GM18951 (cell line): Measurements from ENCODE around the gene DRG2.

Experiments used
- POLR2A ChIP-seq: IDR thresholded peaks from 4 replicates; pipeline ENCODE4 v1.6.1; 2011; ENCODE audit warnings: mild to moderate bottlenecking; ENCODE audit not compliant: insufficient read length, insufficient read depth; ENCODE audit errors: extremely low read depth
- in situ Hi-C: fragments of 300-500 bp; cut with MboI; formaldehyde crosslinking; loops from one replicate; pipeline ENCODE4 v1.12.0; 2022; ENCODE audit warnings: low sequenced_read_pairs, mixed read lengths, inconsistent platforms; ENCODE audit not compliant: unreplicated experiment

Gene DRG2

DNA sequence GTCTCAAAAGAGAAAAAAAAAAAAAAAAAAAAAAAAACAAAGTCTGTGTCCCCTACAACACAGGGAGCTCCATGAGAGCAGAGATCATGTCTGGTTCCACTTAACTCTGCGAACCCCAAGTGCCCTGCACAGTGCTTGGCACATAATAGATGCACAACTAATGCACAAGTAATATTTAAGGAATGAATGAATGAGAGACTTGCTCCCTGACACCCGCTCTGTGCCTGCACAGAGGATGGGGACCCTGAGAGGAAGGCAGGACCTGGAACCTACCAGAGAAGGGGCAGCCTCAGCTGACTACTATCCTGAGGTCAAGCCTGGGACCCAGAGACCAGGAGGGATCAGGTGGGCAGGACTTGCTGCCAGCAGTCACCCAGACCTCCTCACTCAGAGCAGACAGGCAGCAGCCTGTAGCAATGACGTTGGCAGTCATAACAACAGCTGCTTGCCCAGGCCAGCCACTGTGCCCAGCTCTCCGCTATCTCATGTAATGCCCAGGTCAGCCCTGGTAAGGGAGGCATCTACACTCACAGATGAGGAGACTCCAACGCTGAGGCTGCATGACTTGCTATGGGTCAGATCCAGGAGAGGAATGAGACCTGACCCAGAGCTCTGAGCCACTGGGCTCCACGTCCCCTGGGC is 23.7 kb downstream of the DRG2 start:
- TF ChIP-seq POLR2A: no peak
- in situ Hi-C loops: no loop called here

DNA sequence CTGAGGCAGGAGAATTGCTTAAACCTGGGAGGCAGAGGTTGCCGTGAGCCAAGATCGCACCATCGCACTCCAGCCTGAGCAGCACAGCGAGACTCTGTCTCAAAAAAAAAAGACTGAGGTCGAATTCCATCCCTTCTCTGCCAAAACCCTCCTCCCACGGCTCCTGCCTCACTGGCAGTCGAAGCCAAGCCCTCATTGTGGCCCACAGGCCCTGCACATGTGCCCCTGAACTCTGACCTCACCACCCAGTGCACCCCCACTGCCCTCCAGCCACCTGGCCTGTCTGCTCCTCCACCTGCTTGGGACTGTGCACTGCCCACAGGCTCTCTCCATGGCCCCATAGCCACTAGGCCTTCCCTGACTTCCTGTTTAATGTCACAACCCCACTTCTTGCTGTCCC is 27.8 kb downstream of the DRG2 start:
- TF ChIP-seq POLR2A: no peak
- in situ Hi-C loops: no loop called here

DNA sequence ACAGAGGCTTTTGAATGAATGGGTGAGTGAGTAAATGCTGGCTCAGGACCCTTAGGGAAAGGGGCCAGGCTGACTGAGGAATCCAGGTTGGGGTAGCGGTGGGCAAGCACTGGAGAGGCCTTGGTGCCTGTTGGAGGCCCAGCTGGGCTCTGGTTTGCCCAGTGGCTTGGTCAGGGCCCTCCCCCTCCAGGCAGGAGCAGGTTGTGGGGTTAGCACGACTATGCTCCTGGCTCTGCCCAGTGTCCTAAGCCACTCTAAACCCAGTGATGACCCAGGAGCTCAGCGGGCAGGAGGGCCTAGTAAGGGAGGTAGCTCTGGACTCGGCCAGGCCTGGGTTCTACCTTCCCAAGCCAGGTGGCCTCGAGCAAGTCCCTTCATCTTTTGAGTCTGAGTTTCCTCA is 28.3 kb downstream of the DRG2 start:
- in situ Hi-C loops: no loop called here
- TF ChIP-seq POLR2A: no peak

- no peak for TF ChIP-seq POLR2A
- in situ Hi-C loops: no loop called here
Observed at GRCh38 chr17:18117533-18117932, 29.8 kb downstream of the DRG2 start.

DNA sequence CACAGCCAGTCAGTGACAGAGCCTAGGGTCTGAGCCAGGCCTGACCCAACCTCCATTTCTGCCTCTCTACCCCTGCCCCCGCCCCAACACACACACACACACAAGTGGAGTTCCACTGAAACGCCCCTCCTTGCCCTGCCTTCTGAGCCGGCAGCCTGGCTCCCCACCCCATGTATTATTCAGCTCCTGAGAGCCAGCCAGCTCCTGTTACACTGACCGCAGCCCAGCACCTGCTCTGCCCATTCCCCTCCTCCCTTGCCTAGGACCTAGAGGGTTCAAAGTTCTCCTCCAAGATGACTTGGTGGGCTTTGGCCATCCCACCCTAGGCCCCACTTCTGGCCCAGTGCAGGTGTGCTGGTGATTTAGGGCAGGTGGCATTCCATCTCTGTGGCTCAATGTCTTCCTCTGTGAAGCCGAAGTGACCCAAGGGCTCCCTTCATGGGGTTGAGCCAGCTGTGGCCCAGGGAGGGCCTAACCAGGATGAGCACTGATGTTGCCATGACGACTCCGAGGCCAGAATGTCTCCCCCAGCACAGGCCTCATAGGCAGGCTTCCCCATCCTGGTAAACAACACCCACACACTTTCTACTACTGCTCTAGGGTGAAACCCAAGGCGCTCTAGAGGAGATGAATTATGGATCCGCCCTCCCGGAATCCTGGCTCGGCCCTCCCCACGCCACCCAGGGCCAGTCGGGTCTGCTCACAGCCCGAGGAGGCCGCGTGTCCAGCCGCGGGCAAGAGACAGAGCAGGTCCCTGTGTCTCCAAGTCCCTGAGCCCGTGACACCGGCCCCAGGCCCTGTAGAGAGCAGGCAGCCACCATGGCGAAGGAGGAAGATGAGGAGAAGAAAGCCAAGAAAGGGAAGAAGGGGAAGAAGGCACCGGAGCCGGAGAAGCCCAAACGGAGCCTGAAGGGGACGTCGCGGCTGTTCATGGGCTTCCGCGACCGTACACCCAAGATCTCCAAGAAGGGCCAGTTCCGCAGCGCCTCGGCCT is 30.5 kb downstream of the DRG2 start:
- in situ Hi-C loops: no loop called here
- no peak for TF ChIP-seq POLR2A

GRCh38 chr17:18119166-18119745 is 31.5 kb downstream of the DRG2 start:
- no peak for TF ChIP-seq POLR2A
- in situ Hi-C loops: no loop called here

GRCh38 chr17:18119938-18120337 is 32.2 kb downstream of the DRG2 start:
- in situ Hi-C loops: no loop called here
- no peak for TF ChIP-seq POLR2A

DNA sequence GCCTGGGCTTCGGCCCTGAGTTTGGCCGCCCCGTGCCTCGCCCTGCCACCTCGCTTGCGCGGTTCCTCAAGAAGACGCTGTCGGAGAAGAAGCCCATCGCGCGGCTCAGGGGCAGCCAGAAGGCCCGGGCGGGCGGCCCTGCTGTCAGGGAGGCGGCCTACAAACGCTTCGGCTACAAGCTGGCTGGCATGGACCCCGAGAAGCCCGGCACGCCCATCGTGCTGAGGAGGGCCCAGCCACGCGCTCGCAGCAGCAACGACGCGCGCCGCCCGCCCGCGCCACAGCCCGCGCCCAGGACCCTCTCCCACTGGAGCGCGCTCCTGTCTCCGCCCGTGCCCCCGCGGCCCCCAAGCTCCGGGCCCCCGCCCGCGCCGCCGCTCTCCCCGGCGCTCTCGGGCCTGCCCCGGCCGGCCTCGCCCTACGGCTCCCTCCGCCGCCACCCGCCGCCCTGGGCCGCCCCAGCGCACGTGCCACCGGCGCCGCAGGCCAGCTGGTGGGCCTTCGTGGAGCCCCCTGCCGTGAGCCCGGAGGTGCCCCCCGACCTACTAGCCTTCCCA is 32.8 kb downstream of the DRG2 start:
- in situ Hi-C loops: no loop called here
- no peak for TF ChIP-seq POLR2A

DNA sequence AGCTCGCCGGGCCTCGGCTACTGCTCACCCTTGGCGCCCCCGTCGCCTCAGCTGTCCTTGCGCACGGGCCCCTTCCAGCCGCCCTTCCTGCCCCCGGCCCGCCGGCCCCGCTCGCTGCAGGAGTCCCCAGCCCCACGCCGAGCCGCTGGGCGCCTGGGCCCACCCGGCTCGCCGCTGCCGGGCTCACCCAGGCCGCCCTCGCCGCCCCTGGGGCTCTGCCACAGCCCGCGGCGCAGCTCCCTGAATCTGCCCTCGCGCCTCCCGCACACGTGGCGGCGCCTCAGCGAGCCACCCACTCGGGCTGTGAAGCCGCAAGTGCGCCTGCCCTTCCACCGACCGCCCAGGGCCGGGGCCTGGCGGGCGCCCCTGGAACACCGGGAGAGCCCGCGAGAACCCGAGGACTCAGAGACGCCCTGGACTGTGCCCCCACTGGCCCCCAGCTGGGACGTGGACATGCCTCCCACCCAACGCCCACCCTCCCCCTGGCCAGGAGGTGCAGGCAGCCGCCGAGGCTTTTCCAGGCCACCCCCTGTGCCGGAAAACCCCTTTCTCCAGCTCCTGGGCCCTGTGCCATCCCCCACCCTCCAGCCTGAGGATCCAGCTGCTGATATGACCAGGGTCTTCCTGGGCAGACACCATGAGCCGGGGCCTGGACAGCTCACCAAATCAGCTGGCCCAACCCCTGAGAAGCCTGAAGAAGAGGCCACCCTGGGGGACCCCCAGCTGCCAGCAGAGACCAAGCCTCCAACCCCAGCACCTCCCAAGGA is 33.6 kb downstream of the DRG2 start:
- TF ChIP-seq POLR2A: no peak
- in situ Hi-C loops: no loop called here

- TF ChIP-seq POLR2A: no peak
- in situ Hi-C loops: no loop called here
Observed at GRCh38 chr17:18122990-18123753, 35.4 kb downstream of the DRG2 start.

DNA sequence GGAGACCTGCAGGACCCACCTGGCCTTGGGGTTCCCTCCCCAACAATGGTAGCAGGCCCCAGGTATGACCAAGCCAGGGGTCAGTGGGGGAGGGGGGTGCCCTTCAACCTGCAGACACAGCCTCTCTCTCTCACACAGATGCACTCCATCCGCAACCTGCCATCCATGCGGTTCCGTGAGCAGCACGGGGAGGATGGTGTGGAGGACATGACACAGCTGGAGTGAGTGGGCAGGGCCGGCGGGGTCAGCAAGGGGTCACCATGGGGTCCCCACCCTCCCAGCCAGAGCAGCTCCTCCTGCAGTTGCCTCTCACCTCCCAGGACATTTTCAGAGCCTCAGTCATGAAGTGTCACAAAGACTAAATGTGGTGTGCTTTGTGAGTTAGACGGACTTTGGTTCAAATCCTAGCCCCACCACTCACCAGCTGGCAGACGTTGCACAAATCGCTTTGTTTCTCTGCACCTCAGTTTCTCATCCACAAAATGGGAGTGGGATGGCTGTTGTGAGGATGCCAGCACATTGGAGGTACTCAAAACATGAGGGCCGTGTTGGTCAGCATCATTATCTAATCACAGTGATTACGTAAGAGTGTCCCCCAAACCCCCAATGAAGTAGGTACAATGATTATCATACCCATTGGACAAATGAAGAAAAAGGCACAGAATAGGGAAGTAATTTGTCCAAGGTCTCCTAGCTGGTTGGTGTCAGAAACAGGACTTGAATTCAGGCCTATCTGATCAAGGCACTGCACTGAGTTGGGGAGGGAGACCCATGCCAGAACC is 36.8 kb downstream of the DRG2 start:
- in situ Hi-C loops: no loop called here
- no peak for TF ChIP-seq POLR2A

DNA sequence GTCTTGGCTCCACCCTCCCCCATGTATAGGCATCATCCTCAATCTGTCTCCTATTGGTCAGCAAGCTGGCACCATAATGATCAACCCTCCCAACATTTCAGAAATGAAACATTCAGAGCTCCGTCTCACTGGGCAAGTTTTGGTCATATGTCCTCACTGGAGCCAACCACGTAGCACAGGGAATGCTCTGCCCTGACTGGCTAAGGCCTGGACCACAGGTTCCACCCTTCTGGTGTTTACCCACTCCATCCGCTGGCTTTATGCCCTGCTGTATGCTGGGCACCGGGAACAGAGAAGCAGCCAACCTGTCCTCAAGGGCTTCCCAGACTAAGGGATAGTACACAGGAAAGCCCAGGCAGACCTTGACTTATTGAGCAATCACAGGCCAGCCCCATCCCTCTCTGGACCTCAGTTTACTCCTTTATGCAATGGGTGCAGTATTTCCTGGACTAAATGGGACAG is 41.3 kb downstream of the DRG2 start:
- TF ChIP-seq POLR2A: no peak
- in situ Hi-C loops: no loop called here

DNA sequence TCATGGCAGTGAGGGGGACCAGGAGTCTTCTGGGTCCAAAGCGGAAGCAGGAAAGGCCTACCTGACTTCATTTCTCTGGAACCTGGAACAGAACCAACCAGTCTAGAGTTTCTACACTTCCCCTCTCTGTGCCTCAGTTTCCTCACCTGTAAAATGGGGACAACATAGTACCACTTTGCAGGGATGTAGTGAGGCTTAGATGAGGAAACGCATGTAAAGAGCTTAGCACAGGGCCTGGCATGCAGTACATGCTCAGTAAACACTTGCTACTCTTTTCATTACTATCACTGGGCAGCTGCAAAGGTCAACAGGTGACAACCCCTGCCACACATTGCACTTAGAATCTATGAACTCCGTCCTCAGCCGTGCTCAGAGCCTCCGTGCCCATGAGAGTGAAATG is 45.0 kb downstream of the DRG2 start:
- in situ Hi-C loops: no loop called here

More for the DNA sequence above, 45.0 kb downstream of the DRG2 start:
- TF ChIP-seq POLR2A: no peak
